ENCODE data around the gene RBM43.
A peak's percentile ranks its signal among the peaks of the same experiment; 100 is the strongest.
"Not testable (repeated sequence)": the region's sequence is repeated elsewhere in the genome, so short reads cannot be mapped to it uniquely, and the experiment has no call there.

Gene RBM43

DNA sequence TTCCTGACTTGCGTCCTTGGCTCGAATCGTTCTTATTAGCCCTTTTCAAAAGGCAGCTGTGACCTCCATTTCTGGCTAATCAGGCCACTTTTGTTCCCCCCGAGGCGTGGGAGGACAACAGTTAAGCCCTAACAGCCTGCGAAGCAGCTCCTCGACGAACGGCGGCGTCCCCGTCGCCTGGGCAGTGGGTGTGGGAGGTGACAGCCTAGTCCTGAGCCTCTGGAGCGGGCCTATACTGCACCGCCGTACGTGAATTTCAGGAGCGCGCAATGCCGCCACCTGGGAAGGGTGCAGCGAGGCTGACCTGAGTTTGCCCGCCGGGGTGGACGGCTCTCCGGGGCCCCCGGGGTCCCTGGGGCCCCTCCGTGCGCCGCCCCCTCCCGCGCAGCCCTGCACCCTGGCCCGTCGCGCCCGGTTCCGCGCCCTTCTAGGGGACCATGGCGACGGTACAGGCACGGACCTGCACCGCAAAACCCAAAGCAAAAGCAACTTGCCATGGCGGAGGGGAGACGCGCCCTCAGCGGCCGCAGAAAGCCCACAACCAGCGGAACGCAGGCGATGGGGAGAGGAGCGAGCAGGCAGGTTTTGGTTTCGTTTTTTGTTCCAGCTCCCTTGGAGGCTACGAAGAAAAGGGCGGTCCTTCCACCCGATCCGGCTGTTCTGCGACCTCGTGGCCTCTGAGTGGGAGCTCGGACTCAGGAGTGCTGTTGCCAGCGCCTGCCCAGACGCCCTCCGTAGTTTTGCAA is at the start of gene RBM43:
Gene RBM43, minus strand, starts transcription at position 633 of the 746 bp plus-strand sequence. Its CDS starts 136 bp downstream, at position 497.
- DNase-seq: peak; percentile 80

DNA sequence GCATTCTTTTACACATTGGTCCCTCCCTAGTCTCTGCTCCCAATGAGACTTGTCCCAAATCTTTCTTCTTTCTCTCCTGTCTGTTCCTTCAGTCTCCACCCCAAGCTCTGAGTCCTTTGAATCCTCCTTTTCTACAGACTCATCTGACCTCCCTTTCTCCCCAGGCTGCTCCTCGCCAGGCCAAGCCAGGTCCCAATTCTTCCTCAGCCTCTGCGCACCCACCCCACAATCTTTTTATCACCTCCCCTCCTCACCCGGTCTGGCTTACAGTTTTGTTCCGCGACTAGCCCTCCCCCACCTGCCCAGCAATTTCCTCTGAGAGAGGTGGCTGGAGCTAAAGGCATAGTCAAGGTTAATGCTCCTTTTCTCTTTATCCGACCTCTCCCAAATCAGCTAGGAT is 48.6 kb upstream of the RBM43 start:
- DNase-seq: not testable (repeated sequence)

DNA sequence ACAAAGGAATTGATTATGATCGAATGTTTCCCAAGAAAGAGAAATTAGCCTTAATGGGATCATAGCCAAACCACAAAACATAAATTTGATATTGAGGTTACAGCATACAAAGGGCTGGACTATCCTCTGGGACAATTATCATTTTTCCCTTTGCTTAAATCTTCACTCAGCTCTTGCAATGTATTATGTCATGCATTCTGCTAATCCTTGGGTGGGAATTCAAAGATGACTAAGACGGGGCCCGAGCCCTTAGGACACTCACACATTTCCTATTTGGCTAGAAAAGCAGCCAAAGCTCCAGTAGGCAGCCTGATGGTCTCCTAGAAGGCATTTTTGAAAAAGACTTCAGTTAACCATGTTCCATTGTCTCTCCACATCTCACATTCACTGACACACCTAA is 45.0 kb upstream of the RBM43 start:
- no peak for DNase-seq

DNA sequence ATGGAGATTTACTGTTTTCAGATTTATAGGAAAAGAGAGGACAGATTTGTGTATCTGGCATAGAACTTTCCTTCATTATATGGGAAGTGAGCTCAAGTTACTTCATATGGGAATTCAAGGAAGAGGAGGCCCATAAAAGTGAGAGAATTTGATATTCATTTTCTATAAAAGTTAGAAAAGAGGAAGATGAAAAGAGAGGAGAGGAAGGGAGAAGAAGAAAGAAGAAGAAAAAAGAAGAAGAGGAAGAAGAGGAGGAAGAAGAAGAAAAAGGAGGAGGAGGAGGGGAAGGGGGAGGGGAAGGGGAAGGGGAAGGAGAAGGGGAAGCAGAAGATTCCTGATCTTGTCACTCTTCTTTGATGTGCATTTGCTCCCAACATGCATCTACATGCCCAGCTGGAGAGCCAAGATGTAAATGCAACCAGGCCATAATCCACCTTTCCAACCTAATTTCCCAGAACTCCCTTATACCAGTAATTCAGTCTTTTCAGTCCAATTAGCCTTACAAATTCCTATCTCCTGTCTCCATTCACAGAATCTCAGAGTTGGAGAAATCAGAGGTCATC is 43.5 kb upstream of the RBM43 start:
- DNase-seq: no peak

DNA sequence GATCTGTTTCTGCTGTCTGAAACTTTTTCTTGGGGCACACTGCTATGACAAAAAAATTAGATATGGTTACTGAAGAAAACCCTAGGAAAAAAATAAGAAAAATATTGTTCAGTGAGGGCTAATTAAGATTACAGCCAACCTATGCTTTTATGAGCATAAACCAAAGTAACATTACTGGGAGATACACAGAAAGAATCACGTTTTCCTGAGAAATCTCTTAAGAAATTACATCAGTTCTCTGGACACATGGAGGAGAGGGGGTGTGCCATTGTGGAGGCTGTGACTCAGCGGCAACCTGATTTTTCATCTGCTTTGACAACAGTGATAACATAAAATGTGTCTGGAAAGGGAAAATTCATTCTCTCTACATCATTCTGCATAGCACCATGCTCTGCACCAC is 41.2 kb upstream of the RBM43 start:
- no peak for DNase-seq

DNA sequence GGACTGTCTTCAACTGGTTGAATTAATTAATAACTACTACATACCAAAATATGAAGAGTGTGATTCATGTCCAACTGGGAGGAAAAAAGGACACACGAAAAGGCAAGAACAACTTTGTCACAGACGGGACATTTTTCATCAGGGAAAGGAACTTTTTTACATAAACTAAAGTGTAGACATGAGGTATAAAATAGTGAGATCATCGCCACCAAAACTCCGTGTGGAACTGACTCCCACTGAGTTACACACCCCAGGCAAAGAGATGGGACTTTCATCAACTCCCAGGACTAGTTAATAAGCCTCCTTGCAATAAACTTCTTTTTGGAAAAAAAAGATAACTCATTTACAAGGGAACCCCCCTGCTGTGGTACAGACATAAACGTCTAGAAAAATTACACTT is 40.7 kb upstream of the RBM43 start:
- no peak for DNase-seq

DNA sequence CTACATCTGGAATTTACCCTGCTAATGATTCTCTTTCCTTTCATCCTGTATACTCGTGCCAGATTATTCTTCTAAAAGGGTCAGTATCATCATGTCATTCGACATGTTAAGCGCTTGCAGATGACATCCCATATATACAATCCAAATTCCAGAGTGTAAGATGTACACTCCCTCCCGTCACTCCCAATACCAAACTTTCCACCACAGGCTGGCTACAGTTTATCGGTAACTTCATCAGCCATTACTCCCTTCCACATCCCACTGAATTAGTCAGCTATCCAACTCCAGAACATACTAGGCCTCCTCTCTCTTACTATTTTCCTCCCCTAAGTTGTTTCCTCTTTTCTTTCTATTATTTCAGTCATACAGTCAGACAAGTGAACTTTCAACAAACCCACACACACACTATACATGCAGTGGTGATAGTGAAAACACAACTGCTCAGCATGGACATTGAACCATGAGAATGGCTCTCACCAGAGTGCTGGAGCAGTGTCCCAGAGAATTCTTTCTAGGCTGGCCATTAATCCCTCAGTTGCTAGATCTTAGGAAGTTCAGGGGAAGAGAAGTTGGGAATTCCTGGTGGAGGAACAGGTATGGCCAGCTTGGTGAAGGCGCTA is 38.4 kb upstream of the RBM43 start:
- no peak for DNase-seq

DNA sequence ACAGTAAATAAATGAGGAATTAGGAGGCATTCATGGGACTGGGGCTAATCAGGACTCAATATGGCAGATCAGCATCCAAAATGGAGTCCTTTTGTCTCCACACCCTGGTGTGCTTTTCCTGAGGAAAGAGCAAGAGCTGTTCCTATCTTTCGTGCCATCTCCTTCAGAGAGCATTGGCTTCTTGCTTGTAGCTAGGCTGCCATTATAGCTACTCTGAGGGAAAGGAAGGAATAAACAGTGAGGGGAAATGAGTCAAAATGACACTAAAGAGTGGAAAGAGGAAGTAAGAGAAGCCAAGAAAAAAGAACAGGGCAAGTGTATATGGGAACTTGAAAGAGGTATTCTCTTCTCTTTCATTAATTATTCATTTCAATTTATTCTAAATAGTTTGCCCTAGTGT is 36.2 kb upstream of the RBM43 start:
- DNase-seq: no peak

DNA sequence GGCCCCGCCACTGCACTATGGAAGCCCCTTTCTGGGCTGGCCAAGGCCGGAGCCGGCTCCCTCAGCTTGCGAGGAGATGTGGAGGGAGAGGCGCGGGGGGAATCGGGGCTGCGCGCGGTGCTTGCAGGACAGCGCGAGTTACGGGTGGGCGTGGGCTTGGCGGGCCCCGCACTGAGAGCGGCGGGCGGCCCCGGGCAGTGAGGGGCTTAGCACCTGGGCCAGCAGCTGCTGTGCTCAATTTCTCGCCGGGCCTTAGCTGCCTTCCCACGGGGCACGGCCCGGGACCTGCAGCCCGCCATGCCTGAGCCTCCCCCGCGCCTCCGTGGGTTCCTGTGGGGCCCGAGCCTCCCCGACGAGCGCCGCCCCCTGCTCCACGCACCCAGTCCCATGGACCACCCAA is 34.3 kb upstream of the RBM43 start:
- not testable (repeated sequence) for DNase-seq

DNA sequence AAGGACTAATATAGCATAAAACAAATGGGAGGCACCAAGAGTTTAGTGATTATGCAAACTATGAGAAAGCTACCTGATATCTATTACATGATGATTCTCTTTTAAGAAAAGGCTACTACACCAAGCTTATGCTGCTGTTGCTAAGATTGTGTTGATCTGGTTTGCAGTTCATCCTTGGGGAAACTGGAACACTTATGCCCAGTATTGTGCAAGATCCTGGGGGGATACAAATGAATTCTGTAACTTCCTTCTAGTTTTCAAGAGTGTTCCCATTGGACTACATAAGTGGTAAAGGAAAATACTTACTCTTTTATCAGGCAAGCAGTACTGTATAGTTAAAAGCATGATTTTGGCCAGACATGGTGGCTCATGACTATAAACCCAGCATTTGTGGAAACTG is 30.9 kb upstream of the RBM43 start:
- no peak for DNase-seq

DNA sequence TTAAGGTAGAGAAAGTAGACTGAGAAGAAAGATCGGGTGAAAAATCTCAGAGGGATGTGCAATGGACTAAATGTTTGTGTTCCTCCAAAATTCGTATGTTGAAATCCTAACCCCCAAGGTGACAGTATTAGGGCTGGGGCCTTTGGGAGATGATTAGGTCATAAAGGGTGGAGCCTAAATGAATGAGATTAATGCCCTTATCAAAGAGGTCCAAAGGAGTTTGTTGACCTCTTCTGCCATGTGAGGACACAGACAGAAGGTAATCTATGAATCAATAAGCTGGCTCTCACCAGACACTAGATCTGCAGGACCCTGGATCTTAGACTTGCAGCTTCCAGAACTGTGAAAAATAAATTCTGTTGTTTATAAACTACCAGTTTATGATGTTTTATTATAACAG is 30.5 kb upstream of the RBM43 start:
- no peak for DNase-seq

DNA sequence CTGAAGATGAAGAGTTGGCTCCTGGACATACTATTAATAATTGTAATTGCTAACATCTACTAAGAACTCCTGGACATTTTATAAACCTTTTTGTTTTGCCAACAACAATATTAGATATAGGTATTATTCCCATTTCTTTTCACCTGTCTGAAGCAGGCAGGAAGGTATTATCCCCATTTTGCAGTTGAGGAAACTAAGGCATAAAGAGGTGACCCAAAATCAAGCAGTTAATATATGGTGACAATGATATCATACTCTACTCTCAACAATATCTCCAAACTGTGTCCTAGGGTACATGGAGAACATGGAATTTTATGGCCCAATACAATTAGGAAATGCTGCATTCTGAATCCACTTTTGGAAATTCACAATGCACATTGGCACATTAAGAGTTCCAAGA is 29.6 kb upstream of the RBM43 start:
- DNase-seq: no peak

DNA sequence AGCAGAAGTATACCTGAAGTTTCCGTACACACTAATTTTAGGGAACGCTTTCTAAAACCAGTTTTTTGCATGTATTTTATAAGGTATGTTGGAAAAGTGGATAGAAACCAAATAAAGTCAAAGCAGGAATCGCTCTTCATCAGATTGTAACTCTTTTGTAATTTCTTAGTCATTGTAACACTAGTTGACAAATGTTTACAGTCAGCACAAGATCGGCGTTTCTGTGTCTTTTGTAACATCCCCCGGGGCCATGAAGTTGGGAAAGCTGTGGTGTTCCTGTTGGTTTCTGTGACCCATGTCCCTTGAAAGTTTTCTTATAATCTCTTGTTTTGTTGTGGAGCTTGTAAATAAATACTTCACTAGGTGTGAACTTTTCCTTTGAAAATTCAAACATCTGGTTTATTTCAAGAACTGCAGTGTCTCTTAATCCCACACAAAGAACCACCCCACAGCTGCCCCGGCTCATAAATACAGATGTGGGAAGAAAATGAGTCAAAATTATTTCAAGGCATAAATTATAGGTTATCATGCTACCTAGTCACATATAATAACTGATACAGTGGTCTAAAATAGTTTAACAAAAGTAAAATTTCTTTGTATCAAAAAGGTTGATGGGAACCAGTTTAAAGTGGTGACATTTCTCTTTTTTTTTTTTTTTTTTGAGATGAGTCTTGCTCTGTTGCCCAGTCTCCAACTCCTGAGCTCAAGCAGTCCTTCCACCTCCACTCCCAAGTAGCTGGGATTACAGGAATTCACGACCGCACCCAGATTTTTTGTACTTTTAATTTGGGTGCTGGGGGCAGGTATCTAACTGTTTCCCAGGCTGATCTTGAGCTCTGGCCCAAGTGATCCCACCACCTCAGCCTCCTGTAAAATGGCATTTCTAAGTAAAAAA is 28.6 kb upstream of the RBM43 start:
- no peak for DNase-seq

DNA sequence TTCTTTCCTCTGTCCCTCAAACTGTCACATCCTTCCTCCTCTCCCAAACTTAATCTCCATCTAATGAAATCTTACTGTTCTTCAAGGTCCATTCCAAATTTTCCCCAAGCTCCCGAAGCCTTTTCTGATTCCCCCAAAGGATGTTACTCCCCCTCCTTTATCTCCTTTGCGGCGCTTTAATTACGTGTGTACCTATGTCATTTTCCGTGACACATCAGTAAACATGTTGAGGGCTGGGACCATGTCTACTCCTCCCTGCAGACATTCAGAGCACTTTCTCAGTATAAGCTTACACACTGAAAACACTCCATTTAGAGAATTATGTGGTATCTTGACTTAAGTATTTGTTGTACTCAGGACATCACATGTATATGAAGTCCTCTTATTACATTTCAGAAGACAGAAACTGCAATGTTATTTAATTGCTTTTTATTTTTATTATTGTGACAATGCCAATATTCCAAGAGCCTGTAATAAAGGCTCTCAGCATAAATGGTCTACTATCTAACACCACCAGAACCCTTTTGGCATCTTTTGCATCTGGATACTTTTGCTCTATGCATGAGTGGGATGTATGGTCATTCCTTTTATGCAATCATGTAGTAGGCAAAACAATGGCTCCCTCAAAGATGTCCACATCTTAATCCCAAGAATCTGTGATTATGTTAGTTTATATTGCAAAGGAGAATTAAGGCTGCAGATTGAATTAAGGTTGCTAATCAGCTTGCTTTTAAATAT is 26.0 kb upstream of the RBM43 start:
- DNase-seq: no peak

DNA sequence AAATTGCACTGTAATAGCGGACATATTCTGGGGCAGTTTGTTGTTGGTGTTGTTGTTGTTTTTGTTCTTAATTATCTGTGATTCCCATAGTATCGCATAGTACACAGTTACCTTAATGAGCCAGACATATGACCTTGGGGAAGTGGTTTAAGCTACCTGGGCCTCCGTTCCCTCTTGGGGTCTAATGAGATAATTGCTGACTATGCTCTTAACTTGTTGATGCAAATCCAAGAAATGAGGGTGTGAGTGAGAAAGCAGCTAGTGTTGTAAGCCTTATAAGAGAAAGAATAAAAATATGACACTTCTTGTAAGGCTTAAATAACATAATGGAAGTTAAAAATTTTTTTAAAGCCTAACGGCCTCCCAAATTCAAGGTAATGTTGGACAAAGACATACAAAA is 20.7 kb upstream of the RBM43 start:
- no peak for DNase-seq

DNA sequence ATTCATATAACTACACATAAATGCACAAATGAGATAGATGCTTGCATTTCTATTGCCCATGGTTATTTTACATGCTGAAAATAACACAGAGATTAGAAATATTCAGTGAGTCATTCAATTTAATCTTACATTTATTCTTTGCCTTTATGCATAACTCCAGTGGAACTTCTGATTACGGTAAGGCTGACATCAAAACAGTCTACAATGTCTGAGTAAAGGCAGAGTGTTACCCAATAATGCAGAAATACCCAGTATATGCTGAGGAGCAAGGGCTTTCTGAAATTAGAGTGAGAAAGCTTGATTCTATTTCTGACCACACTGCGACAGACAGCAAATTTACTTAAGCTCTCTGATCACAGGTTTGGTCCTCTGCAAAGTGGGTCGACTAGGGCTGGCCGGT is 18.6 kb upstream of the RBM43 start:
- no peak for DNase-seq

DNA sequence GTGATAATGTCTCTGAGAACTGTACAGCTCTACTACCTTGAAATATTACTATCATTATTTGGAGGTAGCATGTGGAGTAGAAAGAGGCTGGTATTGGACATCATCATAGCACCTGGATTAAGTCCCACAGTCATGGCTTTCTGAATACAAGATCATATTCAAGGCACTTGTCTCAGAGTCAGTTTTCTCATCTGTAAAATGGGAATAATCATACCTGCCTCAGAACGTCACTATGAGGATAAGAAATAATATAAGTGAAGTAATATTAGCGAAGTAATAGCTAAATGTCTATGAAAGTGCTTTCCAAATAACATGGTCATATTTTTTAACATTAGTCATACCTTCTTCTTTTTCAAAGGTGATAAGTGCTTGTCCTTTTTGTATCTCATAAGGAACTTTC is 16.8 kb upstream of the RBM43 start:
- DNase-seq: no peak

DNA sequence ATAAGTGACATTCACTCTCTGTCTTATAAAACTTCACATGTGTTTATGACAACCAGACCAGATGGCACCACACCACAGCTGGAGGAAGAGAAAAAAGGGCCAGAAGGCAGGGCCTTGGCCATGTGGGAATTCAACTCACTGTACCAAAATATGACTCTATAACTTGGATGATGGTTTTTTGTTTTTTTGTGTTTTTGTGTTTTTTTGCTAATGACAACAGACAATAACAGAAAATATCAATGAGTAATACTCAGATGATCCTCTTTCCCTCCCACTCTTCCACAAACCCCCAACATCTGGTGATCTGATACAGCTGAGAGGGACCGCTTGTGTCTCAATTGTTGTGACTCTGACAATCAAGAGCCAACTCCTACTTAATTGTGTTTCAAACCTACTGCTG is 15.4 kb upstream of the RBM43 start:
- no peak for DNase-seq

DNA sequence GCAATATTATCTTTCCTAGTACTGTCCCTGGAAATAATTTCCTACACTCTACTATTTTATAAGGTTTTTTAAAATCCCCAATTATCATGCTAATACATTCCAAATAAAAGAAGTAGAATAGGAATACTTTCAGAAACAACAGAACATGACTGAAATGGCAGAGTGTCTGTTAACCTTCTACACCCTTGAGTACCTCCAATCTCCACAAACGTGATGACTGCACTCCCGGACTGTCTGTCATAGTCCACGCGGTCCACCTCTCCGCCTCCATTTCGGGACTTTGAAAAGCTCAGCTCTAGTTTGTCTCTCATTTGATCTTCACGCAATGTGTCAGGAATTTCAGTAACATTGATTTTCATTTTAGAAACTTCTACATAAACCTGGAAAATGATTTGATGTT is 13.6 kb upstream of the RBM43 start:
- DNase-seq: no peak

DNA sequence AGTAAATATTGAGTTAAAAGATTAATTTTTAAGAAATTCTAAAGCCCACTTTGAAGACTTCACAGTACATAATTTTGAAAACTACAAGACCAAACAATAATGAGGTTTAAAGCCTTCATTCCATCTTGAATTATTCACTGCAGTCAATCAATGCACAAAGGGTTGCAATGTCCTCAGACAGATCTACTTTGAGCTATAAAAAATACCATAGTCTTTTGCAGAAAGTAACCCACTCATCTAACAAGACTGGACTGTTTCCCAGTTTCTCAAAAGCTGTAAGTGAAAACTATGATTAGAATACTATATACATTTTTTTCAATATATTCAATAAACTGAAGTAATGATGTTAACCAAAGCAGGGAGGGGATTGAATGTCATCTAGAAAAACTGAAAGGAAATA is 10.2 kb upstream of the RBM43 start:
- no peak for DNase-seq

DNA sequence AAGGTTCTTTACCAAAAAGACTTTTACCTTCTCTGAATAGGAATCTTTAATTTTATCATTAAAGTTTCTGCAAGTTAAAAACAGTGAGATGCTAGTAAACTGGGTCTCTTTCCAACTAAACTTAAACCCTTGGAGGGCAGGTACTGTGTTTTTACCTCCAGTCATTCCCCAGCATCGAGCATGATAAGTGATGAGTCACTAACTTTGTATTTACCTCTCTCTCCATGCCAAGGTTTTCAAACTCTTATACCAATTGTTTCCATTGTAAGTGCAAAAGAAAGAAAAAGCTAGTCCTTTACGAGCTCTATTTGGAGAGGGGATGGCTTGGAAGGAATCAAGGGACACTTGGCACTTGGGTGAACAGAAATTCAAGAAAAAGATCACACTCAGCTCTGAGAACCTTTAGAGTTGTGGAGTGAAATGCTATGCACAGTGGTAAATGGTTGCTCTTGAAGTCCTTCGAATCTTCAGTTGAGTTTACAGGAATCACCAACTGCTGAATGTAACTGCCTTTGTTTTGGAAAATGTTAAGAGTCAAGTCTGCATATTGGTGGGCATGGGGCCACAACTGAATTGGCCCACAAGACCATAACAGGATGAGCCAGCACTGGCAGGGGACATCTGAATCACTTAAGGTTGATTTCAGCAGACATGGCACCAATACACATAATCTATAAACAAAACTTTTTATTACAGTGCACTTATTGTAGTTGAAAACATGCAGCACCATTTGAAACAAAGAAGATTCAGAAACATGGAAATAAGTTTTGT is 8.3 kb upstream of the RBM43 start:
- DNase-seq: no peak

DNA sequence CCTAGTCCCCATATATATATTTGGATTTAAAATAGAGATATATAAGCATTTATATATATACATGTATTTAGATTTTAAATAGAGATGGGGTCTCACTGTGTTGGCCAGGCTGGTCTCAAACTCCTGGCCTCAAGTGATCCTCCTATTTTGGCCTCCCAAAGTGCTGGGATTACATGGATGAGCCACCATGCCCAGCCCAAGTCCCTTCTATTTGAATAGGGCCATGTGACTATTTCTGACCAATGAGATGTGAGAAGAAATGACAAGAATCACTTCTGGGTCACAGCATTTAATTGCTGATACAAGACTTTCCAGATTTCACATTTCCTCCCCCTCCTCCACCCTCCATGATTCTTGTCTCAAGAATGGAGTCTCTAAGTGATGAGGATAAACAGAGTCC is 6.4 kb upstream of the RBM43 start:
- DNase-seq: no peak
